GM12801 (cell line): Measurements from ENCODE around the gene IL36B.

Experiments
- TF ChIP-seq, protein P1 (sequence below): IDR thresholded peaks from one replicate; pipeline ENCODE4 v1.5.1; 2011; ENCODE audit warnings: control low read depth; ENCODE audit not compliant: insufficient read length; ENCODE audit errors: extremely low read depth

Gene IL36B

DNA sequence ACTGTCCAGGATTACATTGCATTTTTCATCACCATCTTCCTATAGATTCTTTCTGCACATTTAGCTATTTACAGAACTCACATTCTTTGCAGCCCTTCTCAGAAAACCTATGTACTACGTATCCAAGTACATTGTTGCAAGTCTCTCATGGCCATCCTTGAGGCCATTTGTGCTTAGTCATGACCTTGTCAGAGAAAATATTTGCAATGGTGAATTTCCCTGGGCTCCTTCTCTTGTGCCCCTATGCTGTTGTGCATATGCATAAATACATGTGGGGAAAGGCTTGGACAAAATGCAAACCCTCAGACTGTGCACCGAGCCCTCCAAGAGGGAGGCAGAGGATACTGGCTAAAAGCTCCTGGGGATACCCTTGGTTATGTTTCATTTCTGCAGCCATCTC lies 27.9 kb downstream of the IL36B start:
- TF ChIP-seq, protein P1, sequence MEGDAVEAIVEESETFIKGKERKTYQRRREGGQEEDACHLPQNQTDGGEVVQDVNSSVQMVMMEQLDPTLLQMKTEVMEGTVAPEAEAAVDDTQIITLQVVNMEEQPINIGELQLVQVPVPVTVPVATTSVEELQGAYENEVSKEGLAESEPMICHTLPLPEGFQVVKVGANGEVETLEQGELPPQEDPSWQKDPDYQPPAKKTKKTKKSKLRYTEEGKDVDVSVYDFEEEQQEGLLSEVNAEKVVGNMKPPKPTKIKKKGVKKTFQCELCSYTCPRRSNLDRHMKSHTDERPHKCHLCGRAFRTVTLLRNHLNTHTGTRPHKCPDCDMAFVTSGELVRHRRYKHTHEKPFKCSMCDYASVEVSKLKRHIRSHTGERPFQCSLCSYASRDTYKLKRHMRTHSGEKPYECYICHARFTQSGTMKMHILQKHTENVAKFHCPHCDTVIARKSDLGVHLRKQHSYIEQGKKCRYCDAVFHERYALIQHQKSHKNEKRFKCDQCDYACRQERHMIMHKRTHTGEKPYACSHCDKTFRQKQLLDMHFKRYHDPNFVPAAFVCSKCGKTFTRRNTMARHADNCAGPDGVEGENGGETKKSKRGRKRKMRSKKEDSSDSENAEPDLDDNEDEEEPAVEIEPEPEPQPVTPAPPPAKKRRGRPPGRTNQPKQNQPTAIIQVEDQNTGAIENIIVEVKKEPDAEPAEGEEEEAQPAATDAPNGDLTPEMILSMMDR: no peak

DNA sequence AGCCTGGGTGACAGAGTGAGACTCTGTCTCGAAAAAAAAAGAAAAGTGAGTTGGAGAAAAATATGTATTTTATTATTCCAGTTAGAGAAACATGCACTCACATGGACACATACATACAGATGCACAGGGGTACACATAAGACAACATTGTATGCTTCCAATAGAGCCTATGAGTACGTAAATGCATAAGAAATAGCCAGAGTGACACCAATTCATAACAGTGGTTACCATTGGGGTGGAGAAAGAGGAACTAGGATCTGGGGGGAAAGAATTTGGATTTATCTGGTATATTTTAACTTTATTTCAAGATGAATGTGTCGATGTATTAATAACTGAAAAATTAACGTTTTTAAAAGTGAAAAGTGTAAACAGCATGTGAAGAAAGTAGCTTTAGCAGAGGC lies 31.4 kb downstream of the IL36B start:
- TF ChIP-seq, protein P1: no peak

DNA sequence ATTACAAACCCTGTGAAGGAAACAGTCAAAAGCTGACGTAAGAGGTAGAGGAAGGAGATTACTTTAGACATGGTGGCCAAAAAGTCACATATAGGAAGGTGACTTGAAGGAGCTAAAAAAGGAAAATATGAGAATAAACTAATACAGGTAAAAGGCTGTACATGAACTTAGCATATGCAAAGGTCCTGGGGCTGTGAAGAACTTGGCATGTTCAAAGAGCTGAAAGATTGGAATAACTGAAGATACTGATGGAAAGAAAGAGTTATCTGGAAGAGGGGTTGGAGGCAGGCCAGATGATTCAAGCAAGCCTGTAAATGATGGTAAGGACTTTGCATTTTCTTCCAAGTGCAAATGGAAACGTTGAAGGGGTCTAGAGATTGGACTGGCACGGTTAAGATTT lies 34.2 kb downstream of the IL36B start:
- TF ChIP-seq, protein P1: no peak

DNA sequence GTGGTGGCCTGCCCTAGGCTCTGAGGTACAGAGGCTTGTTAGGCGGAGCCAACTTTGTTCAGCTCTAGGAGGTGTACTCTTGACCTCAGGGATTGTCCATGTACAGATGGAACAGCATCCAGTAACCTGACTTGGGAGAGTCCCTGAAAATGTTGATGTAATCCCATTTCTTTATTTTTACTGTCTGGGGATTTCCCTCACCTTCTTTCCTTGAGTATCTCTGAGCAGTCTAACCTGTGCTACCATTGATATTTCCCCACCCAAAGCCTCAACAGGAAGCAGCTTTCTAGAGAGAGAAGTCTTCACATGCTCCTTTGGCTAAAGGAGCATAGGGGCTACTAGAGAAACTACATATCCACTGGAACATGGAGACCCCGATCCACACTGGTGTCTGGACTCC lies 37.0 kb downstream of the IL36B start:
- TF ChIP-seq, protein P1: no peak

DNA sequence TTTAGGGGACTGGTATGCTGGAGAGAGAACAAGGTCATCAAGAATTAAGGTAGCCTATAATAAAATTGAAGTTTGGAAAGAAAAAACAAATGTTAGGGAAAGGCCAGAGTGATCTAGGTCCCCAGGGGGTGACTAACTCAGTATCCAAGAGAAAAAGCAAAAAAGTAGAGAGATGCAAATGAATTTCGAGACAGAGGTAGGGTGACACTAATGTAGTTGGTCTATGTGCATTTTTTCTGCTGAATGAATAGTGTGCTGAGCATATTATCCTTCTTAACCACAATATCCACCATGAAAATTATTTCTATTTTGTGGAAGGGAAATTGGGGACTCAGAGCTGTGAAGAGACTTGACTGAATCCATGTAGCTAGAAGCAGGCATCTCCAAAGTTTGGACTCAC lies 37.6 kb downstream of the IL36B start:
- TF ChIP-seq, protein P1: no peak

DNA sequence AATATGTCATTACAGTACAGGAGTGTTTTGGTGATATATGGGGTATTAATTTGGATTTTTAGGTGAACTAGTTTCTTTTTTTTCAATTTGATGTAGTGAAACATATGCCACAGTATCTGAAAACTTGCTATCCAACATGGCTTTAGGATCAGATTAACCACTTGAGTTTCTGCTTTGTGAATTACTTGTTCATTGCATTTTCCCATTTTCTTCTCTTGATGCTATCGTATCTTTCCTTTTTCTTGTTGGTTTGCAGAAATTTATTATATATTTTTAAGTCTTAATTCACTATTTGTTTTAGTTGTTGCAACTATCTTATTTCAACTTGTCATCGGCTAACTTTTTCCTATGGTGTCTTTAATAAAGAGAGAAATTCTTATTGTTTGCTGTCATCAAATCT lies 38.6 kb downstream of the IL36B start:
- TF ChIP-seq, protein P1: no peak

DNA sequence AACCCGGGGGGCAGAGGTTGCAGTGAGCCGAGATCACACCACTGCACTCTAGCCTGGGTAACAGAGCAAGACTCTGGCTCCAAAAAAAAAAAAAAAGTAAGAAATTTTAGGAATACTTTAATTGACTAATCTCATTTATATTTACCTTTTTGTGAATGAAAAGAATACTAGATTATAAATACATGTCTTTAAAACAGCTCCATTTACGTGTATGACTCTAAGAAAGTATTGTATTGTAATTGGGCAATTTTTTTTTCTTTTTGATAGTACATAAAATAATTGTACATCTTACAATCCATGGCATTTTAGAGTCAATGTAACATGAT lies 39.4 kb downstream of the IL36B start:
- TF ChIP-seq, protein P1: no peak
